ENCODE results near the gene ARFGAP1.

Gene ARFGAP1

DNA sequence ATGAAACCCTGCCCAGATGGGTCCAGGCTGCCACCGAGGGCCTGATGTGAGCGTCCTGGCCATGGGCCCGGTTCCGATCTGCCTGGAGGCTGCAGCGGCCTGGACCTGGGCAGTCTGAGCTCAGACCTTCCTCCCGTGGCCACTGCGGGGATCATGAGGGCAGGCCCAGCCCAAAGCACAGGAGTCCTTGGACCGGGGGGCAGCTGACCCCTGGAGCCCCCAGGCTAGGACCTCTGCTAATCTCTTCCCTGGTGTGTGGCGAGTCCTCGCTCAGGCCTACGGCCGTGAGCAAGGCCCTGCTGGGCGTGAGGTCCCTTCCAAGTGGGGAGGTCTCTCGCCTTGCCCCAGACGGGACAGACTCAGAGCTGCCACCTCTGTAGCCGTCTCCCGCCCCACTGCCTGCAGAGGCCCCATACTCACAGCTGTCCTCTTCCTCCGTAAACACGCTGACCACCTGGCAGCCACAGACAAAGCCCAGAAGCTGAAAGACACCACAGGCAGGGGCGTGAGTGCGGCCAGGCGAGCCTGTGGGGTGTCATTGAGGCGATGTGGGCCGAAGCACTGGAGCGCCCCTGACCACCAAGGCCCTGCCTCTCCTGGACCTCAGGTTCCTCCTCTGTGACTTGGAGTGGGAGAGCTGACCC, 28.9 kb upstream of the ARFGAP1 start:
- Histone ChIP-seq H3K9me2 (replicated peaks; ENCODE audit: control insufficient read depth, low read length) (no peaks in the 10 kb centered on the region), H3K27ac (ENCODE audit: low read depth, low read length) (no peak overlapping the region), H3F3A (ENCODE audit: control insufficient read depth, insufficient read depth) (no peaks in the 10 kb centered on the region), H3K36me3 (ENCODE audit: control insufficient read depth, low read length) (no peaks in the 10 kb centered on the region), H3K79me2 (ENCODE audit: control insufficient read depth, low read length) (no peaks in the 10 kb centered on the region), H3K9me3 (ENCODE audit: control insufficient read depth, insufficient read depth, low read length) (no peaks in the 10 kb centered on the region), H4K20me1 (ENCODE audit: control insufficient read depth, insufficient read depth, low read depth, low read length) (no peaks in the 10 kb centered on the region), H3K27me3 (ENCODE audit: control insufficient read depth, low read length) (no peaks in the 10 kb centered on the region), H3K4me2 (ENCODE audit: low read length) (no peak overlapping the region), H3K4me1 (ENCODE audit: control insufficient read depth, low read length) (no peaks in the 10 kb centered on the region), H3K4me3 (ENCODE audit: low read length) (no peak overlapping the region)
- no peak for TF ChIP-seq EZH2phosphoT487 (IDR thresholded peaks at IDR 0.05; ENCODE audit: borderline replicate concordance, low read length)
- TF ChIP-seq, protein P1, sequence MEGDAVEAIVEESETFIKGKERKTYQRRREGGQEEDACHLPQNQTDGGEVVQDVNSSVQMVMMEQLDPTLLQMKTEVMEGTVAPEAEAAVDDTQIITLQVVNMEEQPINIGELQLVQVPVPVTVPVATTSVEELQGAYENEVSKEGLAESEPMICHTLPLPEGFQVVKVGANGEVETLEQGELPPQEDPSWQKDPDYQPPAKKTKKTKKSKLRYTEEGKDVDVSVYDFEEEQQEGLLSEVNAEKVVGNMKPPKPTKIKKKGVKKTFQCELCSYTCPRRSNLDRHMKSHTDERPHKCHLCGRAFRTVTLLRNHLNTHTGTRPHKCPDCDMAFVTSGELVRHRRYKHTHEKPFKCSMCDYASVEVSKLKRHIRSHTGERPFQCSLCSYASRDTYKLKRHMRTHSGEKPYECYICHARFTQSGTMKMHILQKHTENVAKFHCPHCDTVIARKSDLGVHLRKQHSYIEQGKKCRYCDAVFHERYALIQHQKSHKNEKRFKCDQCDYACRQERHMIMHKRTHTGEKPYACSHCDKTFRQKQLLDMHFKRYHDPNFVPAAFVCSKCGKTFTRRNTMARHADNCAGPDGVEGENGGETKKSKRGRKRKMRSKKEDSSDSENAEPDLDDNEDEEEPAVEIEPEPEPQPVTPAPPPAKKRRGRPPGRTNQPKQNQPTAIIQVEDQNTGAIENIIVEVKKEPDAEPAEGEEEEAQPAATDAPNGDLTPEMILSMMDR (IDR thresholded peaks at IDR 0.05; ENCODE audit: low read depth, low read length, poor library complexity, severe bottlenecking), result no peak

DNA sequence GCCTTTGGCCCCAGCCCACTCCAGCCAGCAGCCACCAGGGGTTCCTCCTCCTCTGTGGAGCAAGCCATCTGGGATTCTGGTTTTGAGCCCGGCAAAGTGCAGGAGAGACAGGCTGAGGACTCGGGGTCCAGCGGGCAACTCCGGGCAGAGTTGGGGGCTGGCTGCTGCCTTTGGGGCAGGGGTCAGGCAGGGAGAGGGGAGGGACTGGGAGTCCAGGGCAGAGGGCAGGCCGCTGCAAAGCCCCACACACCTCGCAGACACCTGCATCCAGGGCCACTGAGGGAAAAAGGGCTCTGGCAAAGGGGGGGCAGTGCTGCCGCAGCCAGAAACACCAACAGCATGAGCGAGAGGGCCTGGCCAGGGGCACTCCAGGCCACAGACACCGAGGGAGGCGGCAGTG, 28.1 kb upstream of the ARFGAP1 start:
- Histone ChIP-seq H3K79me2 (ENCODE audit: control insufficient read depth, low read length) (no peaks in the 10 kb centered on the region), H3K27ac (ENCODE audit: low read depth, low read length) (no peak overlapping the region), H3K9me2 (replicated peaks; ENCODE audit: control insufficient read depth, low read length) (no peaks in the 10 kb centered on the region), H3K4me2 (ENCODE audit: low read length) (no peak overlapping the region), H3K27me3 (ENCODE audit: control insufficient read depth, low read length) (no peaks in the 10 kb centered on the region), H3K36me3 (ENCODE audit: control insufficient read depth, low read length) (no peaks in the 10 kb centered on the region), H3K4me1 (ENCODE audit: control insufficient read depth, low read length) (no peaks in the 10 kb centered on the region), H3K4me3 (ENCODE audit: low read length) (no peak overlapping the region), H4K20me1 (ENCODE audit: control insufficient read depth, insufficient read depth, low read depth, low read length) (no peaks in the 10 kb centered on the region), H3K9me3 (ENCODE audit: control insufficient read depth, insufficient read depth, low read length) (no peaks in the 10 kb centered on the region), H3F3A (ENCODE audit: control insufficient read depth, insufficient read depth) (no peaks in the 10 kb centered on the region)
- TF ChIP-seq EZH2phosphoT487 (IDR thresholded peaks at IDR 0.05; ENCODE audit: borderline replicate concordance, low read length), result no peak
- TF ChIP-seq, protein P1 (IDR thresholded peaks at IDR 0.05; ENCODE audit: low read depth, low read length, poor library complexity, severe bottlenecking), result no peak

DNA sequence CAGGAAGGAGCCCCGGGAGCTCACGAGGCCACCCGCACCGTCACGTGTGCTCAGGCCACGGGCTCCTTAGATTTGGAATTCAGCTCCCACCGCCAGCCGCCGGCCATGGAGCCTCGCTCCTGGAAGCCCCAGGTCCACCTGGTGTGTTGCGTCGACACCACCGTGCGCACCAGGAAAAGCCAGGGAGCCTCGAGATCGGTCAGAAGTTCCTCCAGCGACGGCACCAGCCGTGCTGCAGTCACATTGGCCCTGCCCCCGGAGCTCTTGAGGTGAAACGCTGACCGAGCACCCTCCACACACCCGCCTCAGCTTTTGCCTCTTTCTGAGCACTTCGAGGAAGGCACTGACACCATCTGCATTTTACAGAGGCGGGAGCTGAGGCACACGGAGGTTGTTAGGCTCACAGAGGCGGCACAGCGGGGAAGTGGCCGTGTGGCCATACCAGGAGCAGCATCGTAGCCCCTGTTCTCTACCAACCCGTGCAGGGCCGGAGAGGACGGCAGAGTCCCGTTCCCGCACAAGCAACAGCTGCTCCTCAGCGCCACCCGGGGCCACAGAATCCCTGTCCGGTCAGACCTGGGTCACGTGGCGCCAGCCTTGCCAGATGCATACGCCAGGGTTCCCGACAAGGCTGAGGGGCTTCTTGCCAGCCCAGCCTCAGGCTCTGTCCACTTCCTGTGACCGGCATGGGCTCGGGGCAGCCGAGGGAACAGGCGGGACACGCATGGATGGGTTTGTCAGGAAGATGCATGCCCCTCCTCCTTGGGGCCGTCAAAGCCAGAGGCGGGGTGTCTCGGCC, 25.9 kb upstream of the ARFGAP1 start:
- no peak overlapping the region for H3K4me3 ChIP-seq (ENCODE audit: low read length)
- H4K20me1 ChIP-seq (ENCODE audit: control insufficient read depth, insufficient read depth, low read depth, low read length), result no peaks in the 10 kb centered on the region
- no peaks in the 10 kb centered on the region for H3K9me2 ChIP-seq (replicated peaks; ENCODE audit: control insufficient read depth, low read length)
- no peaks in the 10 kb centered on the region for H3F3A ChIP-seq (ENCODE audit: control insufficient read depth, insufficient read depth)
- TF ChIP-seq, protein P1 (IDR thresholded peaks at IDR 0.05; ENCODE audit: low read depth, low read length, poor library complexity, severe bottlenecking), result no peak
- no peak for TF ChIP-seq EZH2phosphoT487 (IDR thresholded peaks at IDR 0.05; ENCODE audit: borderline replicate concordance, low read length)
- H3K27ac ChIP-seq (ENCODE audit: low read depth, low read length), result no peak overlapping the region
- no peak overlapping the region for H3K4me2 ChIP-seq (ENCODE audit: low read length)
- H3K36me3 ChIP-seq (ENCODE audit: control insufficient read depth, low read length), result no peaks in the 10 kb centered on the region
- H3K9me3 ChIP-seq (ENCODE audit: control insufficient read depth, insufficient read depth, low read length), result no peaks in the 10 kb centered on the region
- no peaks in the 10 kb centered on the region for H3K4me1 ChIP-seq (ENCODE audit: control insufficient read depth, low read length)
- no peaks in the 10 kb centered on the region for H3K27me3 ChIP-seq (ENCODE audit: control insufficient read depth, low read length)
- H3K79me2 ChIP-seq (ENCODE audit: control insufficient read depth, low read length), result no peaks in the 10 kb centered on the region

Measured in DOHH2 (cell line).